ENCODE data around the gene TXN2. TPM values are rescaled to one million over a fixed set of nuclear protein-coding genes. Genes with fewer than 3 reads are reported as not detected.
"Not testable (repeated sequence)": the region's sequence is repeated elsewhere in the genome, so short reads cannot be mapped to it uniquely, and the experiment has no call there.

TXN2 gene
- total RNA-seq, 1 donor from 2014 or later = 70.0 TPM

GRCh38 chr22:36432592-36433317 is 48.7 kb downstream of the TXN2 start:
- TF ChIP-seq, protein P1, sequence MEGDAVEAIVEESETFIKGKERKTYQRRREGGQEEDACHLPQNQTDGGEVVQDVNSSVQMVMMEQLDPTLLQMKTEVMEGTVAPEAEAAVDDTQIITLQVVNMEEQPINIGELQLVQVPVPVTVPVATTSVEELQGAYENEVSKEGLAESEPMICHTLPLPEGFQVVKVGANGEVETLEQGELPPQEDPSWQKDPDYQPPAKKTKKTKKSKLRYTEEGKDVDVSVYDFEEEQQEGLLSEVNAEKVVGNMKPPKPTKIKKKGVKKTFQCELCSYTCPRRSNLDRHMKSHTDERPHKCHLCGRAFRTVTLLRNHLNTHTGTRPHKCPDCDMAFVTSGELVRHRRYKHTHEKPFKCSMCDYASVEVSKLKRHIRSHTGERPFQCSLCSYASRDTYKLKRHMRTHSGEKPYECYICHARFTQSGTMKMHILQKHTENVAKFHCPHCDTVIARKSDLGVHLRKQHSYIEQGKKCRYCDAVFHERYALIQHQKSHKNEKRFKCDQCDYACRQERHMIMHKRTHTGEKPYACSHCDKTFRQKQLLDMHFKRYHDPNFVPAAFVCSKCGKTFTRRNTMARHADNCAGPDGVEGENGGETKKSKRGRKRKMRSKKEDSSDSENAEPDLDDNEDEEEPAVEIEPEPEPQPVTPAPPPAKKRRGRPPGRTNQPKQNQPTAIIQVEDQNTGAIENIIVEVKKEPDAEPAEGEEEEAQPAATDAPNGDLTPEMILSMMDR (IDR thresholded peaks at IDR 0.05) = no peak
- Mint-ChIP-seq H3K27ac (ENCODE audit: unreplicated experiment) (peak overlapping the region; percentile 71), H3K4me1 (ENCODE audit: unreplicated experiment) (peaks cover 49% of the 10 kb centered on the region), H3K9me3 (ENCODE audit: unreplicated experiment) (no peaks in the 10 kb centered on the region), H3K36me3 (ENCODE audit: unreplicated experiment) (no peaks in the 10 kb centered on the region), H3K27me3 (ENCODE audit: unreplicated experiment) (no peaks in the 10 kb centered on the region), H3K4me3 (ENCODE audit: unreplicated experiment) (no peak overlapping the region)
- DNase-seq (ENCODE audit: extremely low spot score, unreplicated experiment) = no peak

GRCh38 chr22:36431977-36432376 is 49.5 kb downstream of the TXN2 start:
- H3K9me3 Mint-ChIP-seq (ENCODE audit: unreplicated experiment) = no peaks in the 10 kb centered on the region
- H3K36me3 Mint-ChIP-seq (ENCODE audit: unreplicated experiment) = no peaks in the 10 kb centered on the region
- no peak overlapping the region for H3K4me3 Mint-ChIP-seq (ENCODE audit: unreplicated experiment)
- no peaks in the 10 kb centered on the region for H3K27me3 Mint-ChIP-seq (ENCODE audit: unreplicated experiment)
- TF ChIP-seq, protein P1 (IDR thresholded peaks at IDR 0.05) = no peak
- DNase-seq (ENCODE audit: extremely low spot score, unreplicated experiment) = no peak
- H3K27ac Mint-ChIP-seq (ENCODE audit: unreplicated experiment) = peak overlapping the region; percentile 71
- peaks cover 49% of the 10 kb centered on the region for H3K4me1 Mint-ChIP-seq (ENCODE audit: unreplicated experiment)

GRCh38 chr22:36430863-36431262 is 50.6 kb downstream of the TXN2 start:
- Mint-ChIP-seq H3K27ac (ENCODE audit: unreplicated experiment) (no peak overlapping the region), H3K27me3 (ENCODE audit: unreplicated experiment) (no peaks in the 10 kb centered on the region), H3K4me1 (ENCODE audit: unreplicated experiment) (peaks cover 52% of the 10 kb centered on the region), H3K36me3 (ENCODE audit: unreplicated experiment) (no peaks in the 10 kb centered on the region), H3K4me3 (ENCODE audit: unreplicated experiment) (no peak overlapping the region), H3K9me3 (ENCODE audit: unreplicated experiment) (no peaks in the 10 kb centered on the region)
- TF ChIP-seq, protein P1 (IDR thresholded peaks at IDR 0.05) = no peak
- DNase-seq (ENCODE audit: extremely low spot score, unreplicated experiment) = no peak

DNA sequence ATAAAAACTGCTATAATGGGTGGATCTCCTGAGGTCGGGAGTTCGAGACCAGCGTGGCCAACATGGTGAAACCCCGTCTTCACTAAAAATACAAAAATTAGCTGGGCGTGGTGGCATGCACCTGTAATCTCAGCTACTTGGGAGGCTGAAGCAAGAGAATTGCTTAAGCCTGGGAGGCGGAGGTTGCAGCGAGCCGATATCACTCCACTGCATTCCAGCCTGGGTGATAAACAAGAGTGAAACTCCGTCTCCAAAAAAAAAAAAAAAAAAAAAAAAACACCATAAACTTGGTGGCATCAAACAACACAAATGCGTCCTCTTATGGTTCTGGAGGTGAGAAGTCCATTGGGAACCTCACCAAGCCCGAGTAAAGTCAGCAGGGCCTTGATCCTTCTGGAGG is 53.5 kb downstream of the TXN2 start:
- H3K36me3 Mint-ChIP-seq (ENCODE audit: unreplicated experiment); H3K9me3 Mint-ChIP-seq (ENCODE audit: unreplicated experiment); DNase-seq (ENCODE audit: extremely low spot score, unreplicated experiment); H3K27ac Mint-ChIP-seq (ENCODE audit: unreplicated experiment); H3K4me3 Mint-ChIP-seq (ENCODE audit: unreplicated experiment); H3K27me3 Mint-ChIP-seq (ENCODE audit: unreplicated experiment): not testable (repeated sequence)
- peaks cover 41% of the 10 kb centered on the region for H3K4me1 Mint-ChIP-seq (ENCODE audit: unreplicated experiment)

- TF ChIP-seq, protein P1 (IDR thresholded peaks at IDR 0.05) = no peak
- Mint-ChIP-seq H3K9me3 (ENCODE audit: unreplicated experiment) (no peaks in the 10 kb centered on the region), H3K4me1 (ENCODE audit: unreplicated experiment) (peaks cover 36% of the 10 kb centered on the region), H3K4me3 (ENCODE audit: unreplicated experiment) (no peak overlapping the region), H3K27me3 (ENCODE audit: unreplicated experiment) (no peaks in the 10 kb centered on the region), H3K36me3 (ENCODE audit: unreplicated experiment) (no peaks in the 10 kb centered on the region), H3K27ac (ENCODE audit: unreplicated experiment) (peak overlapping the region; percentile 50)
- DNase-seq (ENCODE audit: extremely low spot score, unreplicated experiment) = no peak
These were observed 55.4 kb downstream of the TXN2 start for GRCh38 chr22:36425977-36426523.
